Activated CD8-positive, alpha-beta memory T cell treated with anti-CD3 and anti-CD28 coated beads, Interleukin-2, amount 50 U/mL, for 1 hour (primary cell): ENCODE data around the gene AIFM2.
"Not testable (repeated sequence)": the region's sequence is repeated elsewhere in the genome, so short reads cannot be mapped to it uniquely, and the experiment has no call there.

ENCODE experiments used
- DNase-seq: peaks from one replicate; pipeline ENCODE4 v3.0.0-alpha.2; 2020; ENCODE audit errors: extremely low read depth

The AIFM2 gene

GRCh38 chr10:70121281-70121949, 11.2 kb downstream of the AIFM2 start:
- no peak for DNase-seq

- DNase-seq, result no peak
Observed at GRCh38 chr10:70120417-70120816, 12.2 kb downstream of the AIFM2 start.

GRCh38 chr10:70119623-70120022, 13.0 kb downstream of the AIFM2 start:
- no peak for DNase-seq

- no peak for DNase-seq
Observed at GRCh38 chr10:70119197-70119596, 13.4 kb downstream of the AIFM2 start.

GRCh38 chr10:70118196-70118595, 14.4 kb downstream of the AIFM2 start:
- no peak for DNase-seq

GRCh38 chr10:70117646-70118045, 15.0 kb downstream of the AIFM2 start:
- no peak for DNase-seq

- no peak for DNase-seq
Observed at GRCh38 chr10:70115948-70116682, 16.5 kb downstream of the AIFM2 start.

GRCh38 chr10:70114902-70115301, 17.7 kb downstream of the AIFM2 start:
- DNase-seq, result no peak

- DNase-seq, result no peak
Observed at GRCh38 chr10:70112071-70112470, 20.6 kb downstream of the AIFM2 start.

- DNase-seq, result no peak
Observed at GRCh38 chr10:70111496-70111895, 21.1 kb downstream of the AIFM2 start.

GRCh38 chr10:70109064-70109729, 23.4 kb downstream of the AIFM2 start:
- no peak for DNase-seq

- no peak for DNase-seq
Observed at GRCh38 chr10:70106958-70107791, 25.4 kb downstream of the AIFM2 start.

GRCh38 chr10:70101668-70102067, 31.0 kb downstream of the AIFM2 start:
- no peak for DNase-seq

- DNase-seq, result not testable (repeated sequence)
Observed at GRCh38 chr10:70101068-70101562, 31.5 kb downstream of the AIFM2 start.

GRCh38 chr10:70098271-70098670, 34.4 kb downstream of the AIFM2 start:
- no peak for DNase-seq

GRCh38 chr10:70097459-70097858, 35.2 kb downstream of the AIFM2 start:
- no peak for DNase-seq

GRCh38 chr10:70096705-70097420, 35.8 kb downstream of the AIFM2 start:
- no peak for DNase-seq

- no peak for DNase-seq
Observed at GRCh38 chr10:70096016-70096704, 36.5 kb downstream of the AIFM2 start.

GRCh38 chr10:70094250-70094649, 38.4 kb downstream of the AIFM2 start:
- DNase-seq, result no peak

GRCh38 chr10:70093335-70093944, 39.2 kb downstream of the AIFM2 start:
- DNase-seq, result no peak
